ENCODE measurements around the gene KCNH2. TPM values are rescaled to one million over a fixed set of nuclear protein-coding genes. Genes with fewer than 3 reads are reported as not detected.
A peak's percentile ranks its signal among the peaks of the same experiment; 100 is the strongest.

KCNH2 gene
- total and polyA plus RNA-seq, 2 of the 13 experiments (the other 11 are each of a cell fraction or from before 2014, with no cell fraction given): 0.09 to 0.11 TPM

- TF ChIP-seq ZXDC (CRISPR knock-in tag; IDR thresholded peaks at IDR 0.05): no peak
- TF ChIP-seq ARID2 (CRISPR knock-in tag; IDR thresholded peaks at IDR 0.05; ENCODE audit: borderline replicate concordance): no peak
- TF ChIP-seq SMC3 (IDR thresholded peaks at IDR 0.05; ENCODE audit: low read length): no peak
- TF ChIP-seq ZNF703 (CRISPR knock-in tag; IDR thresholded peaks at IDR 0.05; ENCODE audit: borderline replicate concordance): no peak
- peak; percentile 48; the same call in 1 of the 2 replicates for TF ChIP-seq RXRA (CRISPR knock-in tag; IDR thresholded peaks at IDR 0.05)
- no peak for TF ChIP-seq ZSCAN20 (CRISPR knock-in tag; IDR thresholded peaks at IDR 0.05; ENCODE audit: borderline replicate concordance)
- TF ChIP-seq MAZ (IDR thresholded peaks at IDR 0.05; ENCODE audit: borderline replicate concordance, low read depth, low read length): no peak
- TF ChIP-seq MAZ (CRISPR knock-in tag; IDR thresholded peaks at IDR 0.05; ENCODE audit: low read depth): no peak
- TF ChIP-seq CREBL2 (CRISPR knock-in tag; IDR thresholded peaks at IDR 0.05; ENCODE audit: borderline replicate concordance): no peak
- TF ChIP-seq MYNN (CRISPR knock-in tag; IDR thresholded peaks at IDR 0.05; ENCODE audit: low read depth): no peak
- 0 out of 2 replicates have a peak, but pooled peaks have one; percentile 74 for TF ChIP-seq ZNF557 (CRISPR knock-in tag; IDR thresholded peaks at IDR 0.05)
- no peak for TF ChIP-seq THAP7 (CRISPR knock-in tag; IDR thresholded peaks at IDR 0.05)
- TF ChIP-seq PHF21A (CRISPR knock-in tag; IDR thresholded peaks at IDR 0.05): peak; percentile 71
- peak; percentile 44; the same call in 1 of the 2 replicates for TF ChIP-seq GABPB1 (CRISPR knock-in tag; IDR thresholded peaks at IDR 0.05)
- 0 out of 2 replicates have a peak, but pooled peaks have one; percentile 16 for TF ChIP-seq ZNF331 (CRISPR knock-in tag; IDR thresholded peaks at IDR 0.05)
- TF ChIP-seq ZNF710 (CRISPR knock-in tag; IDR thresholded peaks at IDR 0.05; ENCODE audit: borderline replicate concordance): no peak
- TF ChIP-seq CBX1 (IDR thresholded peaks at IDR 0.05; ENCODE audit: low read depth): no peak
- TF ChIP-seq ZNF562 (CRISPR knock-in tag; IDR thresholded peaks at IDR 0.05; ENCODE audit: borderline replicate concordance): no peak
- no peak for TF ChIP-seq ZC3H4 (CRISPR knock-in tag; IDR thresholded peaks at IDR 0.05; ENCODE audit: borderline replicate concordance)
- TF ChIP-seq SP4 (CRISPR knock-in tag; IDR thresholded peaks at IDR 0.05): peak; percentile 57; the same call in 1 of the 2 replicates
- TF ChIP-seq TFDP2 (CRISPR knock-in tag; IDR thresholded peaks at IDR 0.05): no peak
- TF ChIP-seq ZNF354B (CRISPR knock-in tag; IDR thresholded peaks at IDR 0.05): no peak
These were observed 34.0 kb upstream of the KCNH2 start (continued) for GRCh38 chr7:151012031-151012692.

Measured in HepG2 (cell line).